ENCODE data around the gene SDR39U1.
A peak's percentile ranks its signal among the peaks of the same experiment; 100 is the strongest.

Gene SDR39U1

GRCh38 chr14:24430143-24430681, 12.4 kb downstream of the SDR39U1 start:
- peaks cover 13% of the 10 kb centered on the region for H3K4me1 ChIP-seq
- in situ Hi-C loops (cut with MboI; ENCODE audit: low sequenced_read_pairs) = loop anchor here (5.0 kb wide), 2 partner anchors 98 to 188 kb away; partner anchors contain the start of gene TINF2

GRCh38 chr14:24429395-24430142, 13.0 kb downstream of the SDR39U1 start, which contains the start of the genes CBLN3 and KHNYN:
Gene CBLN3, minus strand, starts transcription at chr14:24429668. Its CDS starts 614 bp downstream, at chr14:24429054.
Gene KHNYN, plus strand, starts transcription at chr14:24429954. Its CDS starts 777 bp downstream, at chr14:24430731.
- DNase-seq (ENCODE audit: low spot score in 2 of 2) = peak; percentile 77 to 90
- Histone ChIP-seq H3K4me3 (peak within 1 kb of the TSS; percentile 59), H3K27me3 (ENCODE audit: low read depth) (no peaks in the 10 kb centered on the region), H3K36me3 (replicated peaks) (peaks cover 11% of the 10 kb centered on the region), H3K4me1 (peaks cover 13% of the 10 kb centered on the region), H3K9me3 (no peaks in the 10 kb centered on the region)
- in situ Hi-C loops (cut with MboI; ENCODE audit: low sequenced_read_pairs) = loop anchor here (5.0 kb wide), 2 partner anchors 97 to 187 kb away; partner anchors contain the start of gene TINF2

More at GRCh38 chr14:24430143-24430681, 12.4 kb downstream of the SDR39U1 start:
- Histone ChIP-seq H3K9me3 (no peaks in the 10 kb centered on the region), H3K27me3 (ENCODE audit: low read depth) (no peaks in the 10 kb centered on the region), H3K36me3 (replicated peaks) (peaks cover 11% of the 10 kb centered on the region), H3K4me3 (peak overlapping the region; percentile 59)
- DNase-seq (ENCODE audit: low spot score in 2 of 2) = peak; percentile 16 to 86

- no peak for DNase-seq (ENCODE audit: low spot score in 2 of 2)
- Histone ChIP-seq H3K36me3 (replicated peaks) (peaks cover 11% of the 10 kb centered on the region), H3K9me3 (no peaks in the 10 kb centered on the region), H3K4me1 (peaks cover 13% of the 10 kb centered on the region), H3K27me3 (ENCODE audit: low read depth) (no peaks in the 10 kb centered on the region), H3K4me3 (no peak overlapping the region)
- in situ Hi-C loops (cut with MboI; ENCODE audit: low sequenced_read_pairs) = no loop called here
These were observed 13.8 kb downstream of the SDR39U1 start for GRCh38 chr14:24428628-24429394.

DNA sequence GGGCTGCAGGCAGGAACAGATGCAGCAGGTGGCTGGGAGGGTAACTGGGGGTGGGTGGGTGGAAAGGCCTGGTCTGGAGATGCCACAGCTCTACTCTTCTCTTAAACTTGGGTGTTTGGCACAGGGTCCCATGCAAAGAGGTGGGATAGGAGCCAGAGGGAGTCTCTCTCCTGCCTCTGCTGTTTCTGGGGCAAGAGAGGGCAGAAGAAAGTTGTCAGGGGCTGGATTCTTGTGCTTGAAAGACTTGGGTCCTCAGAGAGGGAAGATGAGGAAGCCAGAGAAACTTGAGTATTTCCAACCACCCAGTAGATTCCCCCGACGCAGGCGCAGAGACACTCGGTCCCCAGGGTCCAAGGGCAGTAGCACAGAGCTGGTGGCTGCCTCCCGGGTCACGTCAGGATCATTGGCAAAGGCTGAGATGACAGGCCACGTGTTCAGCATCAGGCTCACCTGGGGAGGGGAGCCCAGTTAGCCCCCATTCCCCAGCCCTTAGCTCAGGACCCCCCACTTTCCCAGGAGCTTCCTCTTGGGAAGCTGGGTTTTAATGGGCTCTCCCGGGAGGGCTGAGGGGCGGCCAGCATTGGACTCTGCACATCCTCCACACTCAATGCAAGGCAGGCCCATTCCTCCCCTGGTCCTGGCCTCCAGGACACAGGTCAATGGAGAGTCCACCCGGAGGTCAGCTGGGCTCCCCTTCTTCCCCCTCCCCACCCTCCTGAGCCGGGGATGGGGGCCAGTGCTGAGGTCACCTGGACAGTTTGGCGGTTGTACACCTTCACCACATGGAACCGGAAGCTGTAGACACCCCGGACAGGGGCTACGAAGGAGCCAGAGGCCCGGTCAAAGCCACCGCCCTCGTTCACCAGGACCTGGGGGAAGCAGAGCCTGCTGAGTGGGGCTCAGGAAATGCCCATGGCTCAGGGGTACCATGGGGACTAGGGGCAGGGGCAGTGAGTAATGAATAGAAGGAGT, 14.8 kb downstream of the SDR39U1 start:
- Histone ChIP-seq H3K36me3 (replicated peaks) (peaks cover 5% of the 10 kb centered on the region), H3K4me1 (peaks cover 13% of the 10 kb centered on the region), H3K4me3 (no peak overlapping the region), H3K27me3 (ENCODE audit: low read depth) (no peaks in the 10 kb centered on the region), H3K9me3 (no peaks in the 10 kb centered on the region)
- in situ Hi-C loops (cut with MboI; ENCODE audit: low sequenced_read_pairs) = no loop called here
- DNase-seq (ENCODE audit: low spot score in 2 of 2) = no peak

DNA sequence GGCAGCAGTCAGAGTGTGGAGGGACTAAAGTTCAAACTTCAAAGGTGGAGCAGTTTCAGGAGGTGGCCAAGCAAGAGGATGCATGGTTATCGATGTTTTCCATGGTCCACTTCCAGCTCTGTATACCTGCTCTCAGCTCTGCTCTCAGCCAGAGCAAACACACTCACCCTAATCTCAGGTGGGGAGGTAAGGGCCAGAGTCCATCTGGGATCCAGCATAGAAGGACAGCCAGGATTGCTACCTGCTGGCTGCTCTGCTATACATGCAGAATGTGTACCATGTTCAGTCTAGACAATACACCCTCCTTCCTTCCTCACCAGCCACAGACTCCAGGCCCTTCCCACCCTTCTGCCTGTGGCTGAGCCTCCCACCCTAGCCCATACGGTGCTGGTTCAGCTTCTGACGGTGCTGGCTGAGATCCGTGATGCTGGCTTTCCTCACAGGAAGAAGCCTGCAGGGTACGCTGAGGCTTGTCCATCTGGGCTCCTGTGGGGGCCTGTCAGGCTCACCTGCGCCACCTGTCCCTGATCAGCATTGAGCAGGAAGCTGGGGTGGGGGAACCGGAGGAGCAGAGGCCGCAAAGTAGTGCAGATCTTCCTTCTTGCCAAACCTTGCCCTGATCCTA, 15.6 kb downstream of the SDR39U1 start:
- in situ Hi-C loops (cut with MboI; ENCODE audit: low sequenced_read_pairs) = no loop called here
- DNase-seq (ENCODE audit: low spot score in 2 of 2) = no peak
- Histone ChIP-seq H3K27me3 (ENCODE audit: low read depth) (no peaks in the 10 kb centered on the region), H3K9me3 (no peaks in the 10 kb centered on the region), H3K4me3 (no peak overlapping the region), H3K36me3 (replicated peaks) (no peaks in the 10 kb centered on the region; the same call in 1 of the 2 replicates), H3K4me1 (peaks cover 13% of the 10 kb centered on the region)

DNA sequence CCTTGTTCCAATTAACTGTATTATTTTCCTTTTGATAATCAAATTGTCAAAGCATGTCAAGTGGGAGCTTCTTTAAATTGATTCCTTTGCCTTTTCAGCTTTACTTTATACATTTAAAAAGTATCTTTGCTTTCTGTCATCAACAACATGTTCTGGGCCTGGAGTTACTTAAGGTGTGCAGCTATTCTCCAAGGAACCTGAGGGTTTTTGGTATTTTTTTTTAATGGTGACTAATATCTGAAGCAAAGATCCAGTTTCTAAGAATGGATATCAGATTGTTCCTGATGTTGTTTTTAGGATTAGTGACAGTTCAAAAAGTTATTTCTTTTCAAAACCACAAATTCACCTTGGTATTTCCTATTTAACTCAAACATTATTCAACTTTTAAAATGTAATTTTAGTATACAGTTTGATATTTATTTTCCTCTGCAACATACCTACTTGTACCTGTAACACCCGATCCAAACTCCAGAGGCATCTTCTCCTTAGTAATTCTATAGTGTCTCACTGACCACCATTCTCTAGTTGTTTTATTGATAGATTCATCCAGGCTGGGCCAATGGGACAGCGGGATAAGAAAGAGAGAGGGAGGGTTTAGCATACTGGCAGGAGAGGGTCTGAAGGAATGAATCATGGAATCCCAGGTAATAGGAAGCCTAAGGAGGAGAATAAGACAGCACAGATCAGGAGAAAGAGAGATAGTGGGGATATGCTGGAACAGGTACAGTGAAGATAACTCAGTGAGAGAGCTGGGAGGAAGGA, 16.2 kb downstream of the SDR39U1 start:
- no peak for DNase-seq (ENCODE audit: low spot score in 2 of 2)
- no peaks in the 10 kb centered on the region for H3K27me3 ChIP-seq (ENCODE audit: low read depth)
- no peaks in the 10 kb centered on the region for H3K9me3 ChIP-seq
- peaks cover 10% of the 10 kb centered on the region for H3K4me1 ChIP-seq
- no peak overlapping the region for H3K4me3 ChIP-seq
- in situ Hi-C loops (cut with MboI; ENCODE audit: low sequenced_read_pairs) = no loop called here
- H3K36me3 ChIP-seq (replicated peaks) = no peaks in the 10 kb centered on the region

GRCh38 chr14:24425704-24426103, 16.9 kb downstream of the SDR39U1 start:
- Histone ChIP-seq H3K27me3 (ENCODE audit: low read depth) (no peaks in the 10 kb centered on the region), H3K4me3 (no peak overlapping the region), H3K4me1 (peaks cover 5% of the 10 kb centered on the region), H3K9me3 (no peaks in the 10 kb centered on the region), H3K36me3 (replicated peaks) (no peaks in the 10 kb centered on the region)
- in situ Hi-C loops (cut with MboI; ENCODE audit: low sequenced_read_pairs) = no loop called here
- no peak for DNase-seq (ENCODE audit: low spot score in 2 of 2)

DNA sequence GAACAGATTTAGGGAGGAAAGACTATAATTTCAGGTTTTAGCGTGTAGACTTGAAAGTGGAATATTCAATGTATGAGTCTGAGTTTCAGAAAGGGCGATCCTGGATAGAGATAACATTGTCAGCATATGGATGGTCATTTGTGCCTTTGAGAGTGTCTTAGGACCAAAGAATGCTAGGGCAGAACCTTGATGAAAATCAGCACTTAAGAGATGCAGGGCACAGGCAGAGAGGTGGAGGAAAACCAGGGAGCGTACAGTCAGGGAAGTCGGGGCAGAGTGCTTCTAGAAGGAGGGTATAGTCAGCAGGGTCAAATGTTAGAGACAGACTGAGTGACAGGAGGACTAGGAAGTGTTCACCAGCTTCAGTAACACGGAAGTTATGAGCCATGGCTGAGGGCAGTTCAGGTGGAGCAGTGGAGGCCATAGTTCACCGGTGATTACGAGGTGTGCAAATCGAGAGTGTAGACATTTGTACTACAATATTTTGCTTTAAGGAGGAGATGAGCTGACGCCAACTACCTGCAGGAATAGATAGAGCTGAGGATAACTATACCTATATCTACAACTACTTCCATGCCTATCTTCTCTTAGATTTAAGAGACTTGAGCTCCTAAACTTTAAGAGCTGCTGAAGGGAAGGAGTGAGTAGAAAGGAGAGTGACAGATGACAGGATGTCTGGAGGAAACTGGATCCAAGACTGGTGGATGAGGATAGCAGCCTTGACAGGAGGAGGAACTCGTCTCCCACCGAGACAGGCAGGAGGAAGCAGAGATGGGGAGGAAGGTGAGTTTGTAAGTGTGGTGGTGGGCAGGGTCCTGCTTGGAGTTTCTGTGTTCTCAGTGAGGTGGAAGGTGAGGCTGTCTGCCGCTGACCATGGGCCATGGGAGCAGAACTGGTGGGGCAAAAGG, 19.6 kb downstream of the SDR39U1 start:
- in situ Hi-C loops (cut with MboI; ENCODE audit: low sequenced_read_pairs) = no loop called here
- Histone ChIP-seq H3K36me3 (replicated peaks) (no peaks in the 10 kb centered on the region), H3K4me3 (no peak overlapping the region), H3K4me1 (no peaks in the 10 kb centered on the region), H3K9me3 (no peaks in the 10 kb centered on the region), H3K27me3 (ENCODE audit: low read depth) (no peaks in the 10 kb centered on the region)
- DNase-seq (ENCODE audit: low spot score in 2 of 2) = no peak

DNA sequence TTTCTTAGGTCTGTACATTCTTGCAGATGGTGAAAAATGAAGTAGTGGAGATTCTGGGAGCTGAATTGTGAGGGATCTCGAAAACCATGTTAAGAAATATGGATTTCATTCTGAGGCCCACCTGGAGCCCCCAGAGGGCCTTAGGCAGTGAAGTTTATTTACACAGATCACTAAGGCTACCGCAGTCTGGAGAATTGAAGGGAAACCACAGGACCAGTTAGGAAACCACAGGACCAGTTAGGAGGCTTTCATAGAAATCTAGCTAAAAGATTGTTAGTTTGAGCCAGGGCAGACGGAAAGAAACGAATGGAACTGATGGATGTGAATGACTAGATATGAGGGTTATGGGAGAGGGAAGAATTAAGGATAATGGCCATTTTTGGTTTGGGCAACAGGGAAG, 20.3 kb downstream of the SDR39U1 start:
- DNase-seq (ENCODE audit: low spot score in 2 of 2) = no peak

GRCh38 chr14:24418492-24418873, 24.1 kb downstream of the SDR39U1 start:
- H3K9me3 ChIP-seq = no peaks in the 10 kb centered on the region
- H3K27me3 ChIP-seq (ENCODE audit: low read depth) = no peaks in the 10 kb centered on the region
- DNase-seq (ENCODE audit: low spot score in 2 of 2) = no peak
- no peaks in the 10 kb centered on the region for H3K36me3 ChIP-seq (replicated peaks)
- H3K4me3 ChIP-seq = no peak overlapping the region
- in situ Hi-C loops (cut with MboI; ENCODE audit: low sequenced_read_pairs) = no loop called here
- no peaks in the 10 kb centered on the region for H3K4me1 ChIP-seq

More for the DNA sequence above, 20.3 kb downstream of the SDR39U1 start:
- no peaks in the 10 kb centered on the region for H3K4me1 ChIP-seq
- no peaks in the 10 kb centered on the region for H3K9me3 ChIP-seq
- H3K36me3 ChIP-seq (replicated peaks) = no peaks in the 10 kb centered on the region
- no peaks in the 10 kb centered on the region for H3K27me3 ChIP-seq (ENCODE audit: low read depth)
- in situ Hi-C loops (cut with MboI; ENCODE audit: low sequenced_read_pairs) = no loop called here
- H3K4me3 ChIP-seq = no peak overlapping the region

GRCh38 chr14:24417832-24418491, 24.6 kb downstream of the SDR39U1 start:
- H3K4me1 ChIP-seq = no peaks in the 10 kb centered on the region

More at GRCh38 chr14:24417832-24418491, 24.6 kb downstream of the SDR39U1 start:
- H3K27me3 ChIP-seq (ENCODE audit: low read depth) = no peaks in the 10 kb centered on the region
- H3K4me3 ChIP-seq = no peak overlapping the region
- H3K9me3 ChIP-seq = no peaks in the 10 kb centered on the region
- H3K36me3 ChIP-seq (replicated peaks) = no peaks in the 10 kb centered on the region
- no peak for DNase-seq (ENCODE audit: low spot score in 2 of 2)
- in situ Hi-C loops (cut with MboI; ENCODE audit: low sequenced_read_pairs) = no loop called here

All from HAP-1 (cell line).